GM12865 (cell line): ENCODE measurements around the gene GLI3.

Experiments used
- DNase-seq: peaks from one replicate; pipeline ENCODE4 v3.0.0; 2010; ENCODE audit warnings: low read depth
- H3K4me3 ChIP-seq: 2 replicates; pipeline ENCODE4 v1.5.1; 2011; ENCODE audit warnings: mild to moderate bottlenecking, low read depth, low read length, control low read depth
- TF ChIP-seq, protein P1 (sequence below): IDR thresholded peaks from 2 replicates; pipeline ENCODE4 v1.5.1; 2011; ENCODE audit warnings: low read length, control low read depth, low read depth, inconsistent platforms; ENCODE audit not compliant: insufficient read depth; ENCODE audit errors: missing control alignments

GLI3 gene

DNA sequence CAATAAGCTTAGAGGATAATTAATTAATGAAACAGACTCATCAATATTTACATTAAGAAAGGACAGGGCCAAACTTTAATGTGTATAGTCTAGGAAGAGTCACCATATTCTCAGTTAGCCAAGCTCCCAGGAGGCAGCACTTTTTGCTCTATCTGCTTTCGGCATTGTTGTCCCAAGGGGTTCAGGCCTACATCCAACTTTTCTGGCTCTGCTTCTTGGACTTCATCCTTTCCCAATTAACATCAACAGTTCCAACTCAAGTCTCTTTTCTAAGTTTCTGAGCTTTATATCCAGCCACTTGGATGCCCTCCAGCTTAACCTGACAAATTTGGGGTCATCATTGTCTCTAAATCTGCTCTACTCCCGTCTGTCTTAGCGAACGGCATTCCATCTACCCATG lies 42.8 kb downstream of the GLI3 start:
- TF ChIP-seq, protein P1, sequence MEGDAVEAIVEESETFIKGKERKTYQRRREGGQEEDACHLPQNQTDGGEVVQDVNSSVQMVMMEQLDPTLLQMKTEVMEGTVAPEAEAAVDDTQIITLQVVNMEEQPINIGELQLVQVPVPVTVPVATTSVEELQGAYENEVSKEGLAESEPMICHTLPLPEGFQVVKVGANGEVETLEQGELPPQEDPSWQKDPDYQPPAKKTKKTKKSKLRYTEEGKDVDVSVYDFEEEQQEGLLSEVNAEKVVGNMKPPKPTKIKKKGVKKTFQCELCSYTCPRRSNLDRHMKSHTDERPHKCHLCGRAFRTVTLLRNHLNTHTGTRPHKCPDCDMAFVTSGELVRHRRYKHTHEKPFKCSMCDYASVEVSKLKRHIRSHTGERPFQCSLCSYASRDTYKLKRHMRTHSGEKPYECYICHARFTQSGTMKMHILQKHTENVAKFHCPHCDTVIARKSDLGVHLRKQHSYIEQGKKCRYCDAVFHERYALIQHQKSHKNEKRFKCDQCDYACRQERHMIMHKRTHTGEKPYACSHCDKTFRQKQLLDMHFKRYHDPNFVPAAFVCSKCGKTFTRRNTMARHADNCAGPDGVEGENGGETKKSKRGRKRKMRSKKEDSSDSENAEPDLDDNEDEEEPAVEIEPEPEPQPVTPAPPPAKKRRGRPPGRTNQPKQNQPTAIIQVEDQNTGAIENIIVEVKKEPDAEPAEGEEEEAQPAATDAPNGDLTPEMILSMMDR: no peak
- DNase-seq: no peak
- H3K4me3 ChIP-seq: no peak overlapping the region

DNA sequence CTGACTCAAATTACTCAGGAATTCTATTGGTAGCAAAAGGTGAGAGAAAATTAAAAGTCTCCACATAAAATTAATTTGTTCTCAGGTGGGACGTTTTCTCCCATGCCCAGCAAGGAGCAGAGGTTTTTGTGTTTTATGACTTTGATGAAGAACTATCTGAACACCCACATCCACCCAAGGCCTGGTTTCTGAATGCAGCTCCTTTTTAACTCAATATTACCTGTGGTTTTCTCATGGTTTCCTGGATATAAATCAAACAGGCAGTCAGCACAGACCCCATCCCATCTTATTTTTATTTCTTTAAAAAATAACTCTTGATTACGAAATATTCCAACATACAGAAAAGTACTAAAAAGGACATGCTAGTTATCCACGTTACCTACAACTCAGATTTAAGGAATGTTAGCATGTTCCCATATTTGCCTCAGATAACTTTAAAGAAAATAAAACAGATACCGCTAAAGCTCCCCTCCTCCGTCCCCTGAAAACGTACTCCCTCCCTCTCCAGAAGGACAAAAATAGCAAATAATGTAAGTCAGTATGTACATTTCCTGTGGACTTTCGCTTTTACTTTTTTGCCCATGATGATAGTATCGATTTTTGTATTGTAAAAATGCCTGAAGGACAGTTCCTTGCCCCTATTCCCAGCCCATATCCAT lies 43.4 kb downstream of the GLI3 start:
- no peak overlapping the region for H3K4me3 ChIP-seq
- no peak for DNase-seq
- TF ChIP-seq, protein P1: no peak

DNA sequence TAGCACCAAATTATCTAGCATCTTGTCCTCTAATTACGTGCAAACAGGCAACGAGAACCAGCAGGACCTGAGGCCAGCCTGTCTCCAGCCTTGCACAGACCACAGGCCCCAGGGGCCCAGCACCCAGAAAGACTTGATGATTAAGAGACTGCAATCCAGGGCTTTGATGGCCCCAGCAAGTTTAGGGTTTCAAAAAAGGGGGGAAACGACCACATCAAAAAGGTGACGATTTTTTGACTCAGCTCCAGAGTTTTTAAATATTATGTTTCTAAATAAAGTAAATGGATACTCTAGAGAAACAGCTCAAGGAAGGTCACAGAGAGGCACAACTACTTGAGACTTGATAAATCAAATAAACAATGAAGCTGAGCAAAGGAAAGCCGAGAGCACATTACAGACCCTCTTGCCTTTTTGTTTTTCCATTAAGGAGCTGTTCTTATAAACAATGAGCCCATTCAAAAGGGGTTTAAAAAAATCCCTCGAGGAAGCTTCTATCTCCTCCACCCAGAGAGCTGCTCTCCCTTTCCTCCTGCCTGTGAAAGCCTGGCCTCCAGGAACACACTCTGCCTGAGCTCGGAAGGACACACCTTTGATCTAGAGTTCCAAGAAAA lies 44.1 kb downstream of the GLI3 start:
- H3K4me3 ChIP-seq: no peak overlapping the region
- DNase-seq: no peak

DNA sequence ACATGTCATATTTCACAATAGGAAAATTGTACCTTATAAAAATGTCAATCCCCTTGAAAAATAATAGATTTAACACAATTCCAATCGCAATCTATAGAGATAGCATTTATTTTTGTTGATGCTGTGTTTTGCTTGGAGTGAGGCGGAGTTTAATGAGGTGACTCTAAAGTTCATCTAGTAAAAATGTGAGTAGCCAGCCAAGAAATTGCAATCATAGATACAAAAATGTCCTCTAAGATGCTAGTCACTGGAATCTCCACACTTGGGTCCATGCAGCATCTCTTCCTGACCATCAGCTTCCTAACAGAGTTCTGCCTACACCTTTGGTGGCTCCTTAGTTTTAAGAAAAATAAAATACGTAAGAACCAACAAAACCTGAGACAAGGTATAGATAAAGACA lies 44.9 kb downstream of the GLI3 start:
- no peak overlapping the region for H3K4me3 ChIP-seq
- DNase-seq: no peak
- TF ChIP-seq, protein P1: no peak

More for the DNA sequence above, 44.1 kb downstream of the GLI3 start:
- TF ChIP-seq, protein P1: no peak

DNA sequence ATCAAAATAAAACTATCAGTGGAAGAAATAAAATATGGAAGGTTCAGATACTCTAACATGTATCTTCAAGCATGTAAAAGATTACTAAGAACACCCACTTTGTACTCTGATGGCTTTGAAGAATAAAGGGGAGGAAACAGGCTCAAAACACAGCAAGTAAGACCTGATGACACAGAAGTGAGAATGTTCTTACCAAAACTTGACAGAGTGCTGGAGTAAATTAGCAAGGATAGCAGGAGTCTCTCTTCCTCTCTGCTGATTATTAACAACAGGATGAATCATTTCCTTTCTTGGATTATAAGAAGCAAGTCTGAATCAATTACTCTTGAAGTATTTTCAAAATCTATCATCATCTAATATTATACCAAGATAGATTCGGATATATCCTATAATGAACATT lies 47.5 kb downstream of the GLI3 start:
- no peak overlapping the region for H3K4me3 ChIP-seq
- TF ChIP-seq, protein P1: no peak
- no peak for DNase-seq

DNA sequence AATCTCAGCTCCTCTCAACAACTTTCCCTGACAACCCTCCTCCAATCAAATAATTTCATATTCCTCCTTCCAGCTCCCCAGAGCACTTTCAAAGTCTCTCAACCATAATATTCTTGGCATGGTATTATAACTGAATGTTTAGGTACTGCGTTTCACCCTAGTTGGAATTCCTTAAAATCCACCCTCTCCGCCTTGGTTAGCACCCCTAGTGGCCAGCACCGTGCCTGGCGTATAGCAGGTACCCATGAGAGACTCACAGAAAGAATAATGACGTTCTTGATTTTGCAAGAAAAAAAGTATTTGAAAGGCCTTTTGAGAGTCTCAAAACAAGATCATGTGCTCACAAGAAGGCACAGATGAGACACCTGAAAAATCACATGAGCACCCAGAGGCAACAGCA lies 50.9 kb downstream of the GLI3 start:
- H3K4me3 ChIP-seq: no peak overlapping the region
- DNase-seq: peak; percentile 13
- TF ChIP-seq, protein P1: peak; percentile 55

DNA sequence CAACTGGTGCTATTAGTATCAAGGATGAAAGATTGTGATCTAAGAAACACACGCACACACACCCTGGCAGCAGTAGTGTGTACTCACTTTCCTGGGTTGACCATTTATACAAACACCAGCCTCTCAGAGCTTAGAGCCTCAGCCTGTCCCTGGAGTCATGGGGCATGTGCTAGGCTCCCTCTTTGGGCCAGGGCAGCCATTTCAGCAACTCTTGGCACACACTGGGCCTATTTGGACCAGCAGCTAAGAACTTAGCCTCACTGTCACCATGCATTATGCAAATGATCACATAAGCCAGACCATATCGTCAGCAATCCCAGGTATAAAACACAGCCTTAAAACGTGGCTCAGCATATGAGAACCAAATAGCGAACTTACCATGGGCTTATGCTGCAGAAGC lies 51.3 kb downstream of the GLI3 start:
- H3K4me3 ChIP-seq: no peak overlapping the region
- DNase-seq: no peak
- TF ChIP-seq, protein P1: no peak
